22Rv1 (cell line): ENCODE results near the gene CAPN8.
A peak's percentile ranks its signal among the peaks of the same experiment; 100 is the strongest.

Experiments used
- H3K27ac ChIP-seq: fragments of 450-650 bp; 2 replicates; pipeline ENCODE4 v1.5.1; 2017
- CTCF ChIP-seq: fragments of 450-650 bp; IDR thresholded peaks from 2 replicates; pipeline ENCODE4 v1.5.1; 2017; ENCODE audit warnings: mild to moderate bottlenecking
- ZFX ChIP-seq: fragments of 450-650 bp; IDR thresholded peaks from 2 replicates; pipeline ENCODE4 v1.6.1; 2017; ENCODE audit warnings: antibody characterized with exemption, borderline replicate concordance

The CAPN8 gene

GRCh38 chr1:223680188-223680587, 14.7 kb upstream of the CAPN8 start:
- TF ChIP-seq ZFX (no peak), CTCF (no peak)
- no peak overlapping the region for H3K27ac ChIP-seq

- TF ChIP-seq ZFX = no peak
- no peak for TF ChIP-seq CTCF
- no peak overlapping the region for H3K27ac ChIP-seq
Measured at GRCh38 chr1:223678841-223679240, 13.3 kb upstream of the CAPN8 start.

GRCh38 chr1:223674119-223674890, 8.8 kb upstream of the CAPN8 start:
- TF ChIP-seq ZFX (no peak), CTCF (no peak)
- H3K27ac ChIP-seq = no peak overlapping the region

- TF ChIP-seq CTCF (peak; percentile 71), ZFX (no peak)
Measured at GRCh38 chr1:223670458-223671159, 5.1 kb upstream of the CAPN8 start.

DNA sequence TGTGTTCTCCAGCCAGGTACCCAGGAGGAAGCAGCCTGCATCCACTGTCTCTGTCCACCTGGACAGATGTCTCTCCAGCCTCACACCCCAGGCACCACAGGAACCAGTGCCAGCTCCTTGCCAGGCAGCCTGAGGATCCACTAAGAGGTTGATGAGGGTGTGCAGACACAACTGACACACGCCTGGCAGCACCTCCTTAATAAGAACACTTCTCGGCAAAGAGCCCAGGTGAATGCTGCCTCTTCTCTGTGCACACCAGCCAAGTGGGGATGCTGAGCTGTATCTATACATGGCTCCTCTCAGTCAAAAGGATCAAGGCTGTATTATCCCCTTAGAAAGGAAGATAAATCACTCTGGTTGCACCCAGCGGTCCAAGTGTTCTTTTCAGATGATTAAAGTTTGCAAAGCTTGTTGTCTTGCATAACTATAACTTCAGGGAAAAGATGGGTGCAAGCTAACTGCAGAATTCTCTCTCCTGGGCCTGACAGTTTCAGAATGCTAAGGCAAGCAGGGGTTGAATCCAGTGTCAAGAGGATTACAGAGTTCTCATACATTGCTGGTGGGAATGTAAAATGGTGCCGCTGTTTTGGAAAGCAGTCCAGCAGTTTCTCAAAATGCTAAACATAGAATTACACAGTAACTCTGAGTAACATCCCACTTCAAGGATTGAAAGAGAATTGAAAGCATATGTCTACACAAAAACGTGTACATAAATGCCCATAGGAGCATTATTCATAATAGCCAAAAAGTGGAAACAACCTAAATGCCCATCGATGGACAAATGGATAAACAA, 3.7 kb upstream of the CAPN8 start:
- TF ChIP-seq CTCF = no peak
- no peak for TF ChIP-seq ZFX
- H3K27ac ChIP-seq = no peak overlapping the region

More at GRCh38 chr1:223670458-223671159, 5.1 kb upstream of the CAPN8 start:
- H3K27ac ChIP-seq = no peak overlapping the region

DNA sequence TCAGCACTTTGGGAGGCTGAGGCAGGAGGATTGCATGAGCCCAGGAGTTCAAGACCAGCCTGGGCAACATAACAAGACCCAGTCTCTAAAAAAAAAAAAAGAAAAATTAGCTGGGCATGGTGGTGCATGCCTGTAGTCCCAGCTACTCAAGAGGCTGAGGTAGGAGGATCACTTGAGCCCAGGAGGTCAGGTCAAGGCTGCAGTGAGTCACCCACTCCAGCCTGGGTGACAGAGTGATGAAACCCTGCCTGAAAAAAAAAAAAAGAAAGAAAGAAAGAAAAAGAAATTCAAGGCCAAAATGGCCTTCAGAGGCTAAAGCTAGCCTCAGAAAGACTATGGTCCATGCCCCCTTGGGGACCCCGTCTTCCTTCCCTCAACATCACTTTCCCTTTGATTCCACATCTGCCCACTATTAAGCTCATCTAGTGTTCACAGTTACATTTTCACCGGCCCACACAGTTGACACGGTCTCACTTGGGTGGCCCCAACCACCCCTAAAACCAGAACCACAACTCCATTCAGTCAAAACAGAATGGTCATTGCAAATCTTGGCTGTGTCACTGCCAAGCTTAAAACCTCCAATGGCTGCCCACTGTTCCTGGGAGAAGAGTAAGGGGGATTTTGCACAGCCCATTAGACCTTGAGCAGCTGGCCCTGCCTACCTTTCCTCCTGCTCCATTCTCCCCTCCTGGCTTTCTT, 2.1 kb upstream of the CAPN8 start:
- TF ChIP-seq ZFX = no peak
- no peak for TF ChIP-seq CTCF
- H3K27ac ChIP-seq = no peak overlapping the region
